Stomach (tissue), 9 donors: ENCODE data around the gene DNAH17. TPM values are rescaled to one million over a fixed set of nuclear protein-coding genes. Genes with fewer than 3 reads are reported as not detected.
A peak's percentile ranks its signal among the peaks of the same experiment; 100 is the strongest.

ENCODE experiments used
- DNase-seq, 2 donors: peaks; one replicate each; pipeline versions ENCODE4 v3.0.0 to v3.0.0-alpha.2; 2013 to 2019
- H3K27ac ChIP-seq, 5 donors: fragments of 200-600 bp in 4 of 5; sonication (generic) in 4 of 5; one replicate each; pipeline ENCODE4 v1.5.1; 2013 to 2019; ENCODE audit warnings: mild to moderate bottlenecking in 1 of 5, moderate library complexity in 1 of 5
- H3K27me3 ChIP-seq, 3 donors: fragments of 200-600 bp; sonication (generic); one replicate each; pipeline ENCODE4 v1.5.1; 2017 to 2019; ENCODE audit warnings: mixed run types in 1 of 3
- H3K36me3 ChIP-seq, 4 donors: fragments of 200-600 bp; sonication (generic); 1 replicate in 3 of 4; 2 replicates in 1 of 4; pipeline ENCODE4 v1.5.1; 2016 to 2019
- H3K4me1 ChIP-seq, 4 donors: fragments of 200-600 bp; sonication (generic); one replicate each; pipeline ENCODE4 v1.5.1; 2016 to 2019
- H3K4me3 ChIP-seq, 4 donors: fragments of 200-600 bp; sonication (generic) in 3 of 4; one replicate each; pipeline ENCODE4 v1.5.1; 2016 to 2019; ENCODE audit warnings: mild to moderate bottlenecking in 1 of 4
- H3K9me3 ChIP-seq, 4 donors: fragments of 200-600 bp; sonication (generic); one replicate each; pipeline ENCODE4 v1.5.1; 2016 to 2019
- CTCF ChIP-seq, 7 experiments: fragments of 450-650 bp in 4 of 7; fragments of 200-600 bp in 3 of 7; sonication (generic) in 3 of 7; IDR thresholded peaks; one replicate each; pipeline ENCODE4 v1.5.1; 2016 to 2019; ENCODE audit warnings: antibody characterized with exemption in 7 of 7, control low read depth in 2 of 7, mild to moderate bottlenecking in 1 of 7
- EP300 ChIP-seq: sonication (generic); formaldehyde crosslinking; IDR thresholded peaks from one replicate; pipeline ENCODE4 v1.6.1; 2017; ENCODE audit warnings: antibody characterized with exemption
- POLR2A ChIP-seq, 4 donors: fragments of 450-650 bp; IDR thresholded peaks; one replicate each; pipeline ENCODE4 v1.6.1; 2016; ENCODE audit warnings: antibody characterized with exemption in 4 of 4, control low read depth in 2 of 4, mild to moderate bottlenecking in 1 of 4, moderate library complexity in 1 of 4
- POLR2AphosphoS5 ChIP-seq, 3 donors: sonication (generic); formaldehyde crosslinking; IDR thresholded peaks; one replicate each; pipeline ENCODE4 v1.6.1; 2016; ENCODE audit warnings: antibody characterized with exemption in 3 of 3
- WGBS, 5 donors: extraction: QIAGEN DNeasy Blood & Tissue Kit in 3 of 5; methylation state at CpG; one replicate each; pipeline versions ENCODE4 v1.1.5 to v1.1.7; 2013 to 2018; 5-methylcytosine and 5-hydroxymethylcytosine counted together
- intact Hi-C: fragments of 100-400 bp; cut with DNase I; formaldehyde crosslinking; loops from one replicate; pipeline ENCODE4 v1.15.1; 2023; ENCODE audit warnings: low total_unique reads
- polyA plus RNA-seq, 3 donors: library from polyadenylated mRNA; stranded (reverse); fragments of 200-250 nt; gene quantifications; one replicate each; pipeline ENCODE4 v1.2.3, GENCODE V29; 2013
- total RNA-seq, 5 donors: library from RNA; depleted of rRNA; stranded (reverse); fragments of >200 nt; gene quantifications; one replicate each; pipeline versions ENCODE4 v1.1.0 to v1.2.3, GENCODE V29; 2014 to 2016
- donor health status: healthy with polysubstance abuse.
- donor health status: Bipolar disorder and iron deficiency.
- donor health status: healthy.

Gene DNAH17
- total and polyA plus RNA-seq, 8 donors = 0.03 to 2.4 (median 0.45) TPM; not detected in 5

- intact Hi-C loops = no loop called here
- no peak for DNase-seq
- TF ChIP-seq CTCF (IDR thresholded peaks at IDR 0.05) (no peak), EP300 (no peak), POLR2A (IDR thresholded peaks at IDR 0.05) (no peak), POLR2AphosphoS5 (IDR thresholded peaks at IDR 0.05) (no peak)
- Histone ChIP-seq H3K27me3 (peaks cover 0 to 9% (median 0%) of the 10 kb centered on the region in 3 donors), H3K9me3 (no peaks in the 10 kb centered on the region), H3K4me1 (peaks cover 0 to 22% (median 3%) of the 10 kb centered on the region in 4 donors), H3K4me3 (no peak overlapping the region), H3K36me3 (no peaks in the 10 kb centered on the region), H3K27ac (no peak overlapping the region)
- WGBS, 5 donors = 86 to 91% (median 86%) methylated on average over 13 of the region's 13 CpGs
Observed at GRCh38 chr17:78589885-78590284, 12.7 kb upstream of the DNAH17 start.

- H3K27ac ChIP-seq = no peak overlapping the region
- H3K36me3 ChIP-seq = no peaks in the 10 kb centered on the region
- TF ChIP-seq CTCF (IDR thresholded peaks at IDR 0.05) (no peak), POLR2A (IDR thresholded peaks at IDR 0.05) (no peak), POLR2AphosphoS5 (IDR thresholded peaks at IDR 0.05) (no peak), EP300 (no peak)
- DNase-seq = no peak
- no peaks in the 10 kb centered on the region for H3K9me3 ChIP-seq
- intact Hi-C loops = no loop called here
- H3K4me1 ChIP-seq = peaks cover 0 to 22% (median 3%) of the 10 kb centered on the region in 4 donors
- WGBS, 5 donors = 88 to 93% (median 90%) methylated on average over 17 to 18 of the region's 18 CpGs
- H3K27me3 ChIP-seq = peaks cover 0 to 9% (median 0%) of the 10 kb centered on the region in 3 donors
- no peak overlapping the region for H3K4me3 ChIP-seq
Observed at GRCh38 chr17:78589031-78589675, 12.0 kb upstream of the DNAH17 start.

- Histone ChIP-seq H3K27ac (no peak overlapping the region), H3K4me1 (peaks cover 0 to 22% (median 3%) of the 10 kb centered on the region in 4 donors), H3K9me3 (no peaks in the 10 kb centered on the region), H3K36me3 (no peaks in the 10 kb centered on the region), H3K27me3 (peaks cover 0 to 9% (median 0%) of the 10 kb centered on the region in 3 donors), H3K4me3 (no peak overlapping the region)
- peak in 1 of 2 donors; percentile 46 for DNase-seq
- WGBS, 5 donors = 53 to 66% (median 54%) methylated on average over 9 to 16 of the region's 16 CpGs
- no peak for TF ChIP-seq CTCF (IDR thresholded peaks at IDR 0.05)
- no peak for TF ChIP-seq EP300
- no peak for TF ChIP-seq POLR2AphosphoS5 (IDR thresholded peaks at IDR 0.05)
- no peak for TF ChIP-seq POLR2A (IDR thresholded peaks at IDR 0.05)
- intact Hi-C loops = no loop called here
Observed at GRCh38 chr17:78588258-78589030, 11.2 kb upstream of the DNAH17 start.

GRCh38 chr17:78585006-78585630 lies 7.9 kb upstream of the DNAH17 start:
- TF ChIP-seq EP300 (no peak), CTCF (IDR thresholded peaks at IDR 0.05) (no peak), POLR2A (IDR thresholded peaks at IDR 0.05) (no peak), POLR2AphosphoS5 (IDR thresholded peaks at IDR 0.05) (no peak)
- WGBS, 5 donors = 79 to 90% (median 87%) methylated on average over 8 of the region's 8 CpGs
- intact Hi-C loops = no loop called here
- H3K27me3 ChIP-seq = peaks cover 0 to 9% (median 0%) of the 10 kb centered on the region in 3 donors
- H3K4me1 ChIP-seq = no peaks in the 10 kb centered on the region
- no peak overlapping the region for H3K27ac ChIP-seq
- H3K36me3 ChIP-seq = no peaks in the 10 kb centered on the region
- no peaks in the 10 kb centered on the region for H3K9me3 ChIP-seq
- no peak overlapping the region for H3K4me3 ChIP-seq
- no peak for DNase-seq
